IMR-90 (cell line): ENCODE measurements around the gene CGB1. TPM values are rescaled to one million over a fixed set of nuclear protein-coding genes. Genes with fewer than 3 reads are reported as not detected.

ENCODE experiments used
- CTCF ChIP-seq: conservative IDR thresholded peaks from 2 replicates; pipeline ENCODE4 v1.5.1; 2012; ENCODE audit warnings: mild to moderate bottlenecking, low read depth, low read length, improper control_type of control experiment
- MAZ ChIP-seq: IDR thresholded peaks from 2 replicates; pipeline ENCODE4 v1.6.1; 2012; ENCODE audit warnings: low read depth, mild to moderate bottlenecking, low read length, improper control_type of control experiment, moderate library complexity, borderline replicate concordance
- POLR2A ChIP-seq: IDR thresholded peaks from 2 replicates; pipeline ENCODE4 v1.6.1; 2012; ENCODE audit warnings: mild to moderate bottlenecking, low read depth, low read length
- SMC3 ChIP-seq: fragments of 150-350 bp; IDR thresholded peaks from 2 replicates; pipeline ENCODE4 v1.6.1; 2016; ENCODE audit warnings: low read depth, mild to moderate bottlenecking, antibody characterized with exemption, low read length, moderate library complexity
- polyA plus RNA-seq, 3 experiments: library from polyadenylated mRNA; depleted of rRNA; stranded (reverse); fragments of >200 nt; gene quantifications; 2 replicates each; pipeline ENCODE4 v1.2.3, GENCODE V29; 2012; ENCODE audit warnings: low replicate concordance in 1 of 3
- total RNA-seq: library from RNA; depleted of rRNA; stranded (reverse); fragments of >200 nt; gene quantifications from 2 replicates; pipeline ENCODE4 v1.2.3, GENCODE V29; 2012

CGB1 gene
- total and polyA plus RNA-seq, 2 of the 4 experiments (the other 2 are of a cell fraction), result not detected

DNA sequence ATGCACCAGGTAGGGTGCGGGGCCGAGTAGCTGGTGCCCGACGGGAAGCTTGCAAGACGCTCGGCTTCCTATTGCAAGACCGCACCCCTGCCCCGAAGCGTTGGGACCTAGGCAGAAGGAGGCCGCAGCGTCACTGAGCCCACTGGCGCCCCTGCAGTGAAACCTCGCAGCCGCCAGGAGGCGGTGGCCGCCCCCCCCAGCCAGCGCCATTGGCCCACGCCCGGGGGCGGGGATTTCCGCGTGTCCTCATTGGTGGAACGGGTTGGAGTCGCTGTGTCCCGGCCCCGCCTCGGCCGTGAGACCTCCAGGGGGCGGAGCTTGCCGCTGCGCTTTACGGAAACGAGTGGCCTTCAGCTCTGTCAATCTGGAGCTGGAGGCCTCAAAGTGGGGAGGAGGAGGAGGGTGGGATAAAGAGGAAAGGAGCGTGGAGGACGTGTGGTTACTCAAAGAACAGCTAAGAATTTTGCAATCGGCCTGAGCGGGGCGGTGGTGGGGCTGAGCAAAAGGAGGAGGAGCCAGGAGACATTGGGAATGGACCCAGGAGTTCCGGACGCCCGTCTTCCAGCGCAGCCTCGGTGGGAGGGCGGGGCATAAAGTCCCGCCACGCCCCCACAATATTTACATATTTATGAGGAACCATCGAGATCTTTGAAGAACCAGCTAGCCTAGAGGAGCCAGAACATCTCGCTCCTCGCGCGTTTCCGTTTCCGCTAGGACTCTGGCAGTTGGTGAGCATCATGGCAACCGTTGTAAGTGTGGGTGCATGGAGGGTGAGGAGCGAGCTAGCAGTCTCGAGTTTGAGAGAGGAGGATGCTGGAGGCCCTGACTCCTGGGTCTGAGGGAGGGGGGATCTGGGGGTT is 43.3 kb downstream of the CGB1 start, which contains the start of the genes GYS1 and RUVBL2 (continued):
- peak; percentile 99 for TF ChIP-seq CTCF
- TF ChIP-seq MAZ, result peak; percentile 90; the same call in 1 of the 2 replicates
- peak; percentile 35 for TF ChIP-seq SMC3
- TF ChIP-seq POLR2A, result peak; percentile 77
